IMR-90 (cell line): ENCODE data around the gene ENPP3. TPM values are rescaled to one million over a fixed set of nuclear protein-coding genes. Genes with fewer than 3 reads are reported as not detected.
"Not testable (repeated sequence)": the region's sequence is repeated elsewhere in the genome, so short reads cannot be mapped to it uniquely, and the experiment has no call there.

Experiments
- ATAC-seq: fragments of 200-7000 bp; cut with Tn5 transposase; 2 replicates; pipeline ENCODE4 v1.9.1; 2020; ENCODE audit warnings: low read depth, mild to moderate bottlenecking, moderate library complexity
- BruUV-seq: library from RNA; stranded (reverse); fragments of 400-500 nt; replicated peaks from 2 replicates; lab custom pipeline; 2021; lab: Mats Ljungman, UMichigan
- CTCF ChIA-PET: fragments of 300-600 bp; formaldehyde crosslinking; extraction: SDS; loops from one replicate; lab custom pipeline; 2021; ENCODE audit warnings: antibody characterized with exemption; lab: Yijun Ruan, JAX
- POLR2A ChIA-PET: fragments of 300-600 bp; sonication (Branson Sonifier 250); formaldehyde crosslinking; loops from one replicate; lab custom pipeline; 2022; ENCODE audit warnings: antibody characterized with exemption; ENCODE audit not compliant: unreplicated experiment; lab: Charles Lee
- DNase-seq: peaks from one replicate; pipeline ENCODE4 v3.0.0; 2013
- H2AFZ ChIP-seq: replicated peaks from 2 replicates; pipeline ENCODE3; 2013; ENCODE audit warnings: low read length, mild to moderate bottlenecking; ENCODE audit not compliant: poor library complexity
- H2AK5ac ChIP-seq: 2 replicates; pipeline ENCODE4 v1.6.1; 2013; ENCODE audit warnings: low read depth, low read length, inconsistent platforms
- H2AK9ac ChIP-seq: replicated peaks from 2 replicates; pipeline ENCODE3; 2013; ENCODE audit warnings: mild to moderate bottlenecking, low read depth, low read length, moderate library complexity; ENCODE audit not compliant: poor library complexity
- H2BK120ac ChIP-seq: 2 replicates; pipeline ENCODE4 v1.6.1; 2013; ENCODE audit warnings: low read depth, low read length, inconsistent platforms
- H2BK15ac ChIP-seq: 3 replicates; pipeline ENCODE4 v1.6.1; 2013; ENCODE audit warnings: low read depth, low read length, inconsistent platforms
- H2BK20ac ChIP-seq: 2 replicates; pipeline ENCODE4 v1.6.1; 2013; ENCODE audit warnings: low read depth, mild to moderate bottlenecking, inconsistent platforms, low read length, moderate library complexity
- H2BK5ac ChIP-seq: 2 replicates; pipeline ENCODE4 v1.6.1; 2013; ENCODE audit warnings: mild to moderate bottlenecking, low read depth, low read length, inconsistent platforms; ENCODE audit not compliant: poor library complexity, severe bottlenecking
- H3K14ac ChIP-seq: replicated peaks from 2 replicates; pipeline ENCODE4 v1.6.1; 2013; ENCODE audit warnings: low read depth, low read length, inconsistent platforms
- H3K18ac ChIP-seq: 2 replicates; pipeline ENCODE4 v1.6.1; 2013; ENCODE audit warnings: low read depth, low read length, control low read depth
- H3K23ac ChIP-seq: 2 replicates; pipeline ENCODE4 v1.6.1; 2013; ENCODE audit warnings: low read depth, low read length, inconsistent platforms
- H3K27ac ChIP-seq: 2 replicates; pipeline ENCODE4 v1.5.1; 2013; ENCODE audit warnings: mild to moderate bottlenecking, control low read depth, low read length; ENCODE audit not compliant: insufficient read depth
- H3K27me3 ChIP-seq: 2 replicates; pipeline ENCODE4 v1.6.1; 2013; ENCODE audit warnings: low read length; ENCODE audit not compliant: control insufficient read depth, insufficient read depth
- H3K36me3 ChIP-seq: 2 replicates; pipeline ENCODE4 v1.6.1; 2013; ENCODE audit warnings: low read length, mixed read lengths; ENCODE audit not compliant: control insufficient read depth, insufficient read depth
- H3K4ac ChIP-seq: 2 replicates; pipeline ENCODE4 v1.6.1; 2013; ENCODE audit warnings: low read depth, low read length, inconsistent platforms
- H3K4me1 ChIP-seq: 2 replicates; pipeline ENCODE4 v1.6.1; 2013; ENCODE audit warnings: low read length, mixed read lengths; ENCODE audit not compliant: control insufficient read depth, insufficient read depth
- H3K4me2 ChIP-seq: 2 replicates; pipeline ENCODE4 v1.6.1; 2013; ENCODE audit warnings: low read depth, mild to moderate bottlenecking, control low read depth, low read length, moderate library complexity
- H3K4me3 ChIP-seq: 2 replicates; pipeline ENCODE4 v1.5.1; 2013; ENCODE audit warnings: low read depth, mild to moderate bottlenecking, control low read depth, low read length, moderate library complexity; ENCODE audit not compliant: insufficient read depth
- H3K56ac ChIP-seq: 2 replicates; pipeline ENCODE4 v1.6.1; 2013; ENCODE audit warnings: low read length, inconsistent platforms; ENCODE audit not compliant: insufficient read depth; ENCODE audit errors: extremely low read depth
- H3K79me1 ChIP-seq, 2 experiments: 2 replicates each; pipeline ENCODE4 v1.6.1; 2013; ENCODE audit warnings: low read length in 2 of 2, inconsistent platforms in 1 of 2, low read depth in 1 of 2
- H3K9ac ChIP-seq: 2 replicates; pipeline ENCODE4 v1.6.1; 2013; ENCODE audit warnings: low read depth, low read length, control low read depth
- H3K9me1 ChIP-seq: 2 replicates; pipeline ENCODE4 v1.6.1; 2013; ENCODE audit warnings: low read length, inconsistent platforms; ENCODE audit not compliant: insufficient read depth
- H3K9me3 ChIP-seq: 2 replicates; pipeline ENCODE4 v1.6.1; 2013; ENCODE audit warnings: low read length; ENCODE audit not compliant: control insufficient read depth, insufficient read depth
- H4K20me1 ChIP-seq: 2 replicates; pipeline ENCODE4 v1.6.1; 2013; ENCODE audit warnings: low read length, inconsistent platforms; ENCODE audit not compliant: insufficient read depth
- H4K5ac ChIP-seq: 2 replicates; pipeline ENCODE4 v1.6.1; 2013; ENCODE audit warnings: mild to moderate bottlenecking, low read depth, low read length, control low read depth
- H4K8ac ChIP-seq, 2 experiments: 2 replicates each; pipeline ENCODE4 v1.6.1; 2013; ENCODE audit warnings: low read depth in 2 of 2, low read length in 2 of 2, control low read depth in 1 of 2, inconsistent platforms in 1 of 2
- H4K91ac ChIP-seq: 2 replicates; pipeline ENCODE4 v1.6.1; 2013; ENCODE audit warnings: low read depth, low read length, inconsistent platforms; ENCODE audit not compliant: insufficient read depth
- WGBS, 2 experiments: methylation state at CpG; one replicate each; pipeline versions ENCODE4 v1.1.5 to v1.1.7; 2013; ENCODE audit warnings: missing lambda C conversion rate in 2 of 2; ENCODE audit not compliant: insufficient read length in 1 of 2; ENCODE audit errors: extremely low coverage in 2 of 2; 5-methylcytosine and 5-hydroxymethylcytosine counted together
- dilution Hi-C: fragments of 300-500 bp; cut with HindIII; formaldehyde crosslinking; loops from one replicate; pipeline ENCODE4 v1.14.3; 2018; ENCODE audit warnings: low sequenced_read_pairs; ENCODE audit not compliant: unreplicated experiment
- in situ Hi-C: fragments of 300-500 bp; cut with MboI; formaldehyde crosslinking; loops from 3 replicates; pipeline ENCODE4 v1.14.3; 2019; ENCODE audit warnings: low sequenced_read_pairs, inconsistent platforms, mixed read lengths
- intact Hi-C: fragments of 100-400 bp; cut with micrococcal nuclease; formaldehyde crosslinking; loops from 2 replicates; pipeline ENCODE4 v1.10.0; 2022
- polyA plus RNA-seq, 3 experiments: library from polyadenylated mRNA; depleted of rRNA; stranded (reverse); fragments of >200 nt; gene quantifications; 2 replicates each; pipeline ENCODE4 v1.2.3, GENCODE V29; 2012; ENCODE audit warnings: low replicate concordance in 1 of 3
- total RNA-seq: library from RNA; depleted of rRNA; stranded (reverse); fragments of >200 nt; gene quantifications from 2 replicates; pipeline ENCODE4 v1.2.3, GENCODE V29; 2012

Gene ENPP3
- total and polyA plus RNA-seq, 2 of the 4 experiments (the other 2 are of a cell fraction), result under 0.01 to 0.05 TPM

DNA sequence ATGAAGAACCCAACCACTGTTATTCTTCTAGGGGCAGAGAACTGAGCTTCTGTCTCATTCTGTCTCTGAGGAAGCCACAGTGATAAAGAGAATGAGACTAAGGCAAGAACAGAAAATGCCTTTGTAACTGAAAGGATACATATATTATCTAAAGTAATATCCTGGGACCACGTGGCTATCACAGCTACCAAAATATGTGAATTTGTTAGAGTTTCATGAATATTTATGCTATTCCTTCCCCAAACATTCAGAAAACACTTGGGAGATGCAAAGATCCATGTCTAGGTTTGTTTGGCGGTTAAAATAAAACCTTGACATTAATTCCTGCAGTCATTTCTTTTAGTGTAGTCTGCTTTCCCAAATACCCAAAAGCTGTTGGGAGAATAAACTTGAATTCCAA, 66.8 kb downstream of the ENPP3 start:
- H3K9ac ChIP-seq, H4K8ac ChIP-seq, H2BK120ac ChIP-seq, H3K4me3 ChIP-seq, H3K4me1 ChIP-seq, H2BK5ac ChIP-seq, DNase-seq, H3K79me1 ChIP-seq, BruUV-seq, H4K91ac ChIP-seq, H3K27ac ChIP-seq, H3K36me3 ChIP-seq, H2AFZ ChIP-seq, H2BK15ac ChIP-seq, H3K56ac ChIP-seq, ATAC-seq, POLR2A ChIA-PET, in situ Hi-C loops, H3K14ac ChIP-seq, H2AK9ac ChIP-seq, dilution Hi-C loops, H2BK20ac ChIP-seq, CTCF ChIA-PET, H4K20me1 ChIP-seq, H3K9me1 ChIP-seq, H3K18ac ChIP-seq, H3K23ac ChIP-seq, H3K27me3 ChIP-seq, H3K4ac ChIP-seq, H2AK5ac ChIP-seq, intact Hi-C loops, H3K4me2 ChIP-seq, H3K9me3 ChIP-seq, H4K5ac ChIP-seq: not testable (repeated sequence)
- WGBS, 2 experiments, result no CpG with 5 or more reads among the region's 2 CpGs

DNA sequence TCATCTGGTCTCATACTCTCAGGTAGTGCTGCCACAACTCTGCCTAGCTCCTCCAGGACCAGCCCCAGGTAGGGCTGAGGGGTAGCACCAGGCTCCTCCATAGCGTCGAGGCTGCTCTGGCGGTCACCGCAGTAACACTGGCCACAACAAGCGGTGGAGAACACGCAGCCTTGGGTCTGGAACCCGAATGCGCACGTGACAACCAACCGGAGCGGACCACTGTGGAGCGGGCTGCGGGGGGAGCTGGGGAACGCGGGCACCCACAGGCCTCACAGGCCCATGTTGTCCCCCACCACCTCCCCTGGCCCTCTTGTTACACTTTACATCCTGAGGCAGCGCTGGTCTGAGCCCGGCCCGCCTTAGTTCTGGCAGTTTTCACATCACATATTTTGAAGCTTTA, 73.8 kb downstream of the ENPP3 start, which contains the start of gene CTAGE9:
TSS of gene CTAGE9 (minus strand) at position 101 of the 400 bp plus-strand sequence. CDS start at position 101, 0 bp downstream.
- ATAC-seq, H3K9me3 ChIP-seq, H3K4me1 ChIP-seq, H3K23ac ChIP-seq, POLR2A ChIA-PET, H3K56ac ChIP-seq, H3K18ac ChIP-seq, dilution Hi-C loops, H2AK9ac ChIP-seq, H4K20me1 ChIP-seq, H4K5ac ChIP-seq, H3K27ac ChIP-seq, CTCF ChIA-PET, H3K36me3 ChIP-seq, H2AK5ac ChIP-seq, H2BK5ac ChIP-seq, H4K8ac ChIP-seq, H3K4me2 ChIP-seq, DNase-seq, in situ Hi-C loops, BruUV-seq, H2BK15ac ChIP-seq, H3K79me1 ChIP-seq, H2BK120ac ChIP-seq, H3K27me3 ChIP-seq, H3K9ac ChIP-seq, intact Hi-C loops, H3K4me3 ChIP-seq, H2BK20ac ChIP-seq, H3K4ac ChIP-seq, H3K14ac ChIP-seq, H4K91ac ChIP-seq, H2AFZ ChIP-seq, H3K9me1 ChIP-seq: not testable (repeated sequence)
- WGBS, 2 experiments, result no CpG with 5 or more reads among the region's 18 CpGs
